ENCODE results near the gene INPP5A.

The INPP5A gene

GRCh38 chr10:132743925-132744490 lies 206.4 kb downstream of the INPP5A start:
- no peak for DNase-seq
- TF ChIP-seq, protein P1, sequence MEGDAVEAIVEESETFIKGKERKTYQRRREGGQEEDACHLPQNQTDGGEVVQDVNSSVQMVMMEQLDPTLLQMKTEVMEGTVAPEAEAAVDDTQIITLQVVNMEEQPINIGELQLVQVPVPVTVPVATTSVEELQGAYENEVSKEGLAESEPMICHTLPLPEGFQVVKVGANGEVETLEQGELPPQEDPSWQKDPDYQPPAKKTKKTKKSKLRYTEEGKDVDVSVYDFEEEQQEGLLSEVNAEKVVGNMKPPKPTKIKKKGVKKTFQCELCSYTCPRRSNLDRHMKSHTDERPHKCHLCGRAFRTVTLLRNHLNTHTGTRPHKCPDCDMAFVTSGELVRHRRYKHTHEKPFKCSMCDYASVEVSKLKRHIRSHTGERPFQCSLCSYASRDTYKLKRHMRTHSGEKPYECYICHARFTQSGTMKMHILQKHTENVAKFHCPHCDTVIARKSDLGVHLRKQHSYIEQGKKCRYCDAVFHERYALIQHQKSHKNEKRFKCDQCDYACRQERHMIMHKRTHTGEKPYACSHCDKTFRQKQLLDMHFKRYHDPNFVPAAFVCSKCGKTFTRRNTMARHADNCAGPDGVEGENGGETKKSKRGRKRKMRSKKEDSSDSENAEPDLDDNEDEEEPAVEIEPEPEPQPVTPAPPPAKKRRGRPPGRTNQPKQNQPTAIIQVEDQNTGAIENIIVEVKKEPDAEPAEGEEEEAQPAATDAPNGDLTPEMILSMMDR (IDR thresholded peaks at IDR 0.05; ENCODE audit: low read depth, low read length) = no peak
- no peaks in the 10 kb centered on the region for H3K36me3 ChIP-seq
- no peak overlapping the region for H3K4me3 ChIP-seq (ENCODE audit: low read depth, low read length)
- H3K27ac ChIP-seq = no peak overlapping the region
- H3K27me3 ChIP-seq (ENCODE audit: insufficient read depth, low read depth, severe bottlenecking) = no peaks in the 10 kb centered on the region
- no peaks in the 10 kb centered on the region for H3K9me3 ChIP-seq (ENCODE audit: severe bottlenecking)

DNA sequence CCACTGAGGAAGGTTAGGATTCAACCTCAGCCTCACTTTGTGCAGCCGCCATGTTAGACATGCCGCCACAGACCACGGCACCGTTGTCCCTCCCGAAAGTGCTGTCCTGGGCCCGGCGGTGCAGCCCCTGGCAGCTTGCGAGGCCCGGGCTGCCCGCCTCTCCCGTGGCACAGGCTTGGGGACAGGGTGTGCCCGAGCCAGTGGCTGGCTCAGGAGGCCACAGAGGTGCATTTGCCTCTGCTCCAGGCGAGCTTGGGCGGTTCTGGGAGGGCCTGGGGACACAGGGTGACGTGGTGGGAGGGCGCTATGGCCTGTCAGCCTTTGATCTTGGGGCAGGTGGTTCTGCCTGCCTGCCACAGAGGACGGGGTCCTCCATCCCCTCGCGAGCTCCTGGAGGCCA lies 207.3 kb downstream of the INPP5A start:
- H3K36me3 ChIP-seq = no peaks in the 10 kb centered on the region

GRCh38 chr10:132745511-132745910 lies 207.9 kb downstream of the INPP5A start:
- no peak for DNase-seq
- Histone ChIP-seq H3K9me3 (ENCODE audit: severe bottlenecking) (no peaks in the 10 kb centered on the region), H3K27ac (no peak overlapping the region), H3K27me3 (ENCODE audit: insufficient read depth, low read depth, severe bottlenecking) (no peaks in the 10 kb centered on the region), H3K36me3 (no peaks in the 10 kb centered on the region), H3K4me3 (ENCODE audit: low read depth, low read length) (no peak overlapping the region)
- TF ChIP-seq, protein P1 (IDR thresholded peaks at IDR 0.05; ENCODE audit: low read depth, low read length) = no peak

More for the DNA sequence above, 207.3 kb downstream of the INPP5A start:
- Histone ChIP-seq H3K27ac (no peak overlapping the region), H3K27me3 (ENCODE audit: insufficient read depth, low read depth, severe bottlenecking) (no peaks in the 10 kb centered on the region), H3K4me3 (ENCODE audit: low read depth, low read length) (no peak overlapping the region), H3K9me3 (ENCODE audit: severe bottlenecking) (no peaks in the 10 kb centered on the region)
- DNase-seq = no peak
- TF ChIP-seq, protein P1 (IDR thresholded peaks at IDR 0.05; ENCODE audit: low read depth, low read length) = no peak

GRCh38 chr10:132745971-132746370 lies 208.4 kb downstream of the INPP5A start:
- TF ChIP-seq, protein P1 (IDR thresholded peaks at IDR 0.05; ENCODE audit: low read depth, low read length) = no peak
- Histone ChIP-seq H3K9me3 (ENCODE audit: severe bottlenecking) (no peaks in the 10 kb centered on the region), H3K4me3 (ENCODE audit: low read depth, low read length) (no peak overlapping the region), H3K27me3 (ENCODE audit: insufficient read depth, low read depth, severe bottlenecking) (no peaks in the 10 kb centered on the region), H3K27ac (no peak overlapping the region; the same call in 1 of the 2 replicates), H3K36me3 (no peaks in the 10 kb centered on the region)
- no peak for DNase-seq

DNA sequence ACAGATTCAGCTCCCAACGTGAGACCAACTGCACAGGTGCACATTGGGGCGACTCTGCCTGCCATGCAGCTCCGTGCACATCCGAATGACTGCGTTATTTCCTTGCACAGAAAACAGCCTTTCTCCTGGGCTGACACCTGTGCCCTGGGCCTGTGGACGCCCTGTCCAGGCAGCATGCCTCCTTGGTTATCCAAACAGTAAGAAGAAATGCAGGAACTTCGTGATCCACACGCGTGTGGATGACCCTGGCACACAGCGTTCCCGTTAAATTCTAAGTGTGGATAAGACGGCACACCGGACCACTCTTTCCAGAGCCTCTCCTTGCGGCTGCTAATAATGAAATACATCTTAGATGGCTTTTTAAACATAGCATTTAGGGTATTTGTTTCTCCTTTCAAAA lies 208.8 kb downstream of the INPP5A start:
- TF ChIP-seq, protein P1 (IDR thresholded peaks at IDR 0.05; ENCODE audit: low read depth, low read length) = no peak
- H3K36me3 ChIP-seq = no peaks in the 10 kb centered on the region
- H3K9me3 ChIP-seq (ENCODE audit: severe bottlenecking) = no peaks in the 10 kb centered on the region
- peak overlapping the region; percentile 71 for H3K27ac ChIP-seq
- H3K27me3 ChIP-seq (ENCODE audit: insufficient read depth, low read depth, severe bottlenecking) = no peaks in the 10 kb centered on the region
- DNase-seq = no peak
- H3K4me3 ChIP-seq (ENCODE audit: low read depth, low read length) = peak overlapping the region; percentile 21

All from WERI-Rb-1 (cell line).